RWPE1 (cell line): ENCODE results near the gene RBMS3.

Experiments
- CTCF ChIA-PET: fragments of 350-600 bp; sonication (Branson Sonifier 250); formaldehyde crosslinking; extraction: SDS; loops from one replicate; lab custom pipeline; 2021; lab: Yijun Ruan, JAX
- POLR2A ChIA-PET: fragments of 400-600 bp; formaldehyde crosslinking; extraction: SDS; loops from one replicate; lab custom pipeline; 2020; ENCODE audit warnings: antibody characterized with exemption; ENCODE audit not compliant: low non-redundant PET; lab: Yijun Ruan, JAX
- DNase-seq: peaks from one replicate; pipeline ENCODE4 v3.0.0; 2012; ENCODE audit warnings: low spot score
- H3K27ac ChIP-seq: fragments of 450-650 bp; 2 replicates; pipeline ENCODE4 v1.5.1; 2017
- TF ChIP-seq, protein P1 (sequence below): fragments of 450-650 bp; conservative IDR thresholded peaks from 2 replicates; pipeline ENCODE4 v1.5.1; 2017; ENCODE audit warnings: low read depth, mild to moderate bottlenecking

RBMS3 gene

DNA sequence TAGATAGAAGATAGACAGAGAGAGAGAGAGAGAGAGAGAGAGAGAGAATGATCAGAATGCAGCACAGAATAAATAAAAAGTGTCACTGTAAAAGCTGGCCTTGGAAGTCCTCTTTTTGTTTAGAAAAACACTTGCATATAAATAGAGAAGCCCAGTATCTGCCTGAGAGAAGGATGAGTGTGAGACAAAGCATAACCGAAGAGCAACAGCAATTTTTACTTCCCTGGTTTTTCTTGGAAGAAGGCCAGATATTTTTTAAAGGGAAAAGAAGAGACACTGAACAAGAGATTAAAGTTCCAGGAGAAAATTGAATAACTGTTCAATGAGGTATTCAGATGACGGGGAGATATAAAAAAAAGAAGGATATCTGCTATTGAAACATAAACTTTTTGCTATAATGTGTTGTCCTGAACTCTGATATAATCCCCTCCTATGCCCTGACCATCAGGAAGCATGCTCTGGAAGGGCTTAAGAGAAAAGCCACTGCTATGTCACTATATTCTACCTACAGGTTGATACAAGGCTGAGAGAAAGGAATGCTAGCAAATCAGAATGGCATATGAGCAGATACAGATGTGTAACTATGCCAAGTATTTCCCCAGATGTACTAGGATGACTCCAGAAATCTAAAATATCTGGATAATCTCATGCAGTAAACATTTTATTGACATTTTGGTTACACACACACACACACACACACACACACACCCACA lies 358.9 kb downstream of the RBMS3 start:
- POLR2A ChIA-PET: no interaction called here

DNA sequence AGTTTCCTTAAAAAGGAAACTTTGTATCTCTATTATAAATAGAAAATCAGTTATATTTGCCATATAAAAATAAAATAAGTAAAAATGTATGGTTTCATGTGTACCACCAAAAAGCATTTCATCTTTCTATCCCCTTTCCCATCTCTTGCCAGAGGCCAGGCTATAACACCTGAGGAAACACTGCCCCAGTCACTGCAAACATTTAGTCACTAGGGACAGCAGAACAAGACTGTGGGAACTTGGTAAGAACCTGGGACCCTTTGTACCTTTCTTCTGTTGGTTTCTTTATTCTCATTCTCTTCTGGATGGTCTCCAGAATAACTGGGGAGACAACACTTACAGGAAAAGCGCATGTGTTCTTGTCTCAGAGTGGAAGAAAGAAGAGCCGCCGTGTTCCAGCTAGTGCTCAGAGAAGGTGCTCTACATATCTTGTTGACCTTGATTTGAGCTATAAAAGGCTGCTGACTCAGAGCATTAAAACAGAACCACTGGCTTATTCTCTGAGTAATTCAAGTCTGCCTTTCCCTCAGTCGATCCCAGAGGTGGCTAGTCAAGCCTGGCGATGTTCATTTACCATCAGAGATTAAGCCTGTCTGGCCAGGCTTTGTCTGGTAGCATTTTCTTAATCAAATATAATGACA lies 361.6 kb downstream of the RBMS3 start:
- TF ChIP-seq, protein P1, sequence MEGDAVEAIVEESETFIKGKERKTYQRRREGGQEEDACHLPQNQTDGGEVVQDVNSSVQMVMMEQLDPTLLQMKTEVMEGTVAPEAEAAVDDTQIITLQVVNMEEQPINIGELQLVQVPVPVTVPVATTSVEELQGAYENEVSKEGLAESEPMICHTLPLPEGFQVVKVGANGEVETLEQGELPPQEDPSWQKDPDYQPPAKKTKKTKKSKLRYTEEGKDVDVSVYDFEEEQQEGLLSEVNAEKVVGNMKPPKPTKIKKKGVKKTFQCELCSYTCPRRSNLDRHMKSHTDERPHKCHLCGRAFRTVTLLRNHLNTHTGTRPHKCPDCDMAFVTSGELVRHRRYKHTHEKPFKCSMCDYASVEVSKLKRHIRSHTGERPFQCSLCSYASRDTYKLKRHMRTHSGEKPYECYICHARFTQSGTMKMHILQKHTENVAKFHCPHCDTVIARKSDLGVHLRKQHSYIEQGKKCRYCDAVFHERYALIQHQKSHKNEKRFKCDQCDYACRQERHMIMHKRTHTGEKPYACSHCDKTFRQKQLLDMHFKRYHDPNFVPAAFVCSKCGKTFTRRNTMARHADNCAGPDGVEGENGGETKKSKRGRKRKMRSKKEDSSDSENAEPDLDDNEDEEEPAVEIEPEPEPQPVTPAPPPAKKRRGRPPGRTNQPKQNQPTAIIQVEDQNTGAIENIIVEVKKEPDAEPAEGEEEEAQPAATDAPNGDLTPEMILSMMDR: no peak
- ChIA-PET CTCF (no interaction called here), POLR2A (no interaction called here)
- no peak for DNase-seq
- no peak overlapping the region for H3K27ac ChIP-seq

More for the DNA sequence above, 358.9 kb downstream of the RBMS3 start:
- TF ChIP-seq, protein P1: no peak
- CTCF ChIA-PET: no interaction called here
- H3K27ac ChIP-seq: no peak overlapping the region
- no peak for DNase-seq

DNA sequence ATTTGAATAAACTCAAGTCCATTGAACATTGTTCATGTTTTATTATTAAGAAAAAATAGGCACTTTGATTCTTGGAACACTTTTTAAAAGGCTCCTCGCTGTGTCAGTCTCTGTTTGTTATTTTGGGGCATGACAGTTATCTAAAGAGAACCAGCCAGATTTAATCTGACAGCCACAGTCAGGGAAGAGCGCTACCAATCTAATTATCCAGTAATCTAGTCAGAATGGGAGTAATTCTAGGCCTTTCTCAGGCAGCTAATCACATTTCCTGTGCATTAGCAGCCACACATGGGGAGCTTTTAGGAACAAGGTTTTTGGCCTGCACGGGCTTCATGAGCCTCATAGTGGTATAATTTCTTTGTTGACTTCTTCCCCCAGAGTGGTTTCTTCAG lies 362.2 kb downstream of the RBMS3 start:
- POLR2A ChIA-PET: no interaction called here
- no peak overlapping the region for H3K27ac ChIP-seq
- TF ChIP-seq, protein P1: no peak
- no peak for DNase-seq
- CTCF ChIA-PET: no interaction called here

DNA sequence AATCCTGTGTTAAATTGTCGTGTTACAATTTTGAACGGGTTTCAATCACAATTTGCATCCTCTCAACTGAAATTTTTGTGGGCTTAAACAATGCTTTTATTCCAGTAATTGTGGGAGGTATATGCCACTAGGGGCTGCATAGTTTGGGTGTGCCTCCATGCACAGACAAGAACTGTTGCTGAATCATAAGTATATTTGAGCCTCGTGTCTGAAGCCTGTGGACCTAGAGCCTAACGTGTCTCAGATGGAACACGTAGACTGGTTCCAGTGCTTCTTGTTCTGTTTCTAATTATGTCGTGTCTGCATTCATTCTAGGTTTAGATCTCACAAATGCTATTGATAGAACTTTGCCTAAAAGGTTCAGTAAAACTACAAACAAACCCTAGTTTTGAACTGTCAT lies 363.4 kb downstream of the RBMS3 start:
- TF ChIP-seq, protein P1: no peak
- ChIA-PET POLR2A (no interaction called here), CTCF (no interaction called here)
- no peak for DNase-seq
- H3K27ac ChIP-seq: no peak overlapping the region

DNA sequence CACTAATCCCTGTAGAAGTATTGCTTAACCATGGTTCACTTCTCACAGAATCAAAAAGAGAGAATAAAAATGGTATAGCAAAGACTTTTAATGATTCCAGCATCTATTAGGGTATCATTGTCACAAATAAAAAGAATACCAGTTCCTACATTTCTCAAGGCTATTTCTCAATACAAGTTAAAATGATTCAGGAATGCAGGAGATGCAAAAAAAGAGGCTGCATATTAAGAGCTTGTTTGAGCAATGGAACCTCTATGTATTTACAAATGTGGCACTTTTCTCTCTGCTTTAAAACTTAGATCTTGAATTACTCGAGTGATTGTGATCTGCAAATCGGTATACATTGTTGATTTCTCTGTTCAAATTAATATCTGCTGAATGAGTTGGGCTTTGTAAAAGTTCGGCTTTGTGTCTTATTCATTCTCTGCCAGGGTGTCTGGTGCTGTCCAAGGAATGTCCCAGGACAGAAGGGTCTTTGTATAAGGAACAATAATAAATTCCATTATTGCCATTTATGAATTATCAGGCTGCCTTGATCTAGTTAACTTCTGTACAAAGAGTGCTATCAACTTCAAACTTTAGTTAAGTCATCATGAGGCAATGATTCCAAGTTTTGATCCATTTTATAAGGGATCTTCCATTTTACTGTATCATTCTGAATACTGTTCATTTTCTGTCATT lies 364.2 kb downstream of the RBMS3 start:
- CTCF ChIA-PET: no interaction called here
- no peak overlapping the region for H3K27ac ChIP-seq
- POLR2A ChIA-PET: no interaction called here
- TF ChIP-seq, protein P1: no peak
- DNase-seq: no peak

DNA sequence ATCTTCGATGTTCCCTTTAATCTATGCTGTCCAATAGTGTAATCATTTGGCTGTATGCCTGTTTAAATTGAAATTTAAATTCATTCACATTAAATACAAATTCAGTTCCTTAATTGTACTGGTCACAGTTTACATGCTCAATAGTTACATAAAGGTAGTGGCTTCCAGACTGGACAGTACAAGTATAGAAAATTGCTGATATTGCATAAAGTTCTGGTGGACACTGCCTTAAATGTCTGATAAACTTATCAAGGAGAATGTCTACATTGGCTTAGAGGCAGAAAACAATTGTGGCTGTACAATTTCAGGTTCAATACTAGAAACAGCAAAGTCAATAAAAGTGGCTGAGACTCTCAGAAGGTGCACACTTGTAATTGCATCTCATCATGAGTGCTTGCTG lies 365.2 kb downstream of the RBMS3 start:
- ChIA-PET CTCF (no interaction called here), POLR2A (no interaction called here)
- no peak for DNase-seq
- no peak overlapping the region for H3K27ac ChIP-seq
- TF ChIP-seq, protein P1: no peak
